Endothelial cell of umbilical vein (primary cell): Measurements from ENCODE around the gene FUT3. TPM values are rescaled to one million over a fixed set of nuclear protein-coding genes. Genes with fewer than 3 reads are reported as not detected.

Source experiments
- BruUV-seq: library from RNA; stranded (reverse); fragments of 400-500 nt; replicated peaks from 2 replicates; lab custom pipeline; 2021; lab: Mats Ljungman, UMichigan
- CTCF ChIA-PET: fragments of 300-600, 350-600 bp; sonication (Branson Sonifier 250); formaldehyde crosslinking; loops from one replicate; lab custom pipeline; 2021; ENCODE audit warnings: antibody characterized with exemption, inconsistent platforms; lab: Charles Lee
- POLR2A ChIA-PET: fragments of 300-600, 350-600 bp; sonication (Branson Sonifier 250); formaldehyde crosslinking; loops from one replicate; lab custom pipeline; 2021; ENCODE audit warnings: antibody characterized with exemption, inconsistent platforms; lab: Charles Lee
- DNase-seq: peaks from one replicate; pipeline ENCODE4 v3.0.0-alpha.2; 2011; ENCODE audit warnings: low read depth, low spot score
- FAIRE-seq: peaks from 2 replicates; lab custom pipeline; 2011; peaks lifted over from hg19 to GRCh38; lab: Jason Lieb, UNC
- H2AFZ ChIP-seq: 2 replicates; pipeline ENCODE4 v1.6.0; 2012; ENCODE audit warnings: low read depth, low read length, control low read depth, inconsistent platforms
- H3K27ac ChIP-seq: 2 replicates; pipeline ENCODE4 v1.5.1; 2011; ENCODE audit warnings: low read depth, mild to moderate bottlenecking, control low read depth, low read length, moderate library complexity; ENCODE audit not compliant: insufficient read depth
- H3K27me3 ChIP-seq, 2 experiments: 2 replicates each; pipeline versions ENCODE4 v1.6.0 to v1.6.1; 2011; ENCODE audit warnings: low read length in 2 of 2, mixed read lengths in 1 of 2; ENCODE audit not compliant: control insufficient read depth in 2 of 2, insufficient read depth in 2 of 2
- H3K36me3 ChIP-seq, 2 experiments: 2 replicates in 1 of 2; 3 replicates in 1 of 2; pipeline ENCODE4 v1.5.1; 2011; ENCODE audit warnings: low read length in 2 of 2, mild to moderate bottlenecking in 1 of 2, moderate library complexity in 1 of 2; ENCODE audit not compliant: control insufficient read depth in 2 of 2, insufficient read depth in 2 of 2; ENCODE audit errors: extremely low read depth in 1 of 2
- H3K4me1 ChIP-seq: 3 replicates; pipeline ENCODE4 v1.5.1; 2011; ENCODE audit warnings: mild to moderate bottlenecking, low read length; ENCODE audit not compliant: control insufficient read depth, insufficient read depth; ENCODE audit errors: extremely low read depth
- H3K4me2 ChIP-seq: 2 replicates; pipeline ENCODE4 v1.6.1; 2011; ENCODE audit warnings: low read length, control low read depth, mixed read lengths; ENCODE audit not compliant: insufficient read depth
- H3K4me3 ChIP-seq, 3 experiments: fragments of 200-600 bp in 1 of 3; sonication (generic), shearing (Covaris generic) in 1 of 3; replicated peaks in 1 of 3; 2 replicates each; pipeline ENCODE4 v1.5.1; 2011 to 2016; ENCODE audit warnings: control low read depth in 3 of 3, low read length in 3 of 3, mild to moderate bottlenecking in 2 of 3, inconsistent platforms in 1 of 3, low read depth in 1 of 3, moderate library complexity in 1 of 3; ENCODE audit not compliant: insufficient read depth in 1 of 3
- H3K79me2 ChIP-seq: 2 replicates; pipeline ENCODE4 v1.6.0; 2012; ENCODE audit warnings: low read length, inconsistent platforms; ENCODE audit not compliant: control insufficient read depth, insufficient read depth
- H3K9ac ChIP-seq: replicated peaks from 2 replicates; pipeline ENCODE3; 2011; ENCODE audit warnings: low read length, control low read depth; ENCODE audit not compliant: insufficient read depth; ENCODE audit errors: extremely low read depth
- H3K9me1 ChIP-seq: replicated peaks from 3 replicates; pipeline ENCODE4 v1.6.0; 2011; ENCODE audit warnings: mild to moderate bottlenecking, low read length; ENCODE audit not compliant: control insufficient read depth, insufficient read depth; ENCODE audit errors: extremely low read depth
- H3K9me3 ChIP-seq: replicated peaks from 2 replicates; pipeline ENCODE4 v1.5.1; 2012; ENCODE audit warnings: low read length, inconsistent platforms; ENCODE audit not compliant: control insufficient read depth, insufficient read depth
- H4K20me1 ChIP-seq: replicated peaks from 2 replicates; pipeline ENCODE3; 2011; ENCODE audit warnings: mild to moderate bottlenecking, low read length; ENCODE audit not compliant: control insufficient read depth, insufficient read depth; ENCODE audit errors: extremely low read depth
- EZH2 ChIP-seq: IDR thresholded peaks from 2 replicates; pipeline ENCODE4 v1.6.1; 2012; ENCODE audit warnings: borderline replicate concordance, low read depth, mild to moderate bottlenecking, moderate library complexity, low read length, inconsistent platforms; ENCODE audit not compliant: severe bottlenecking
- GATA2 ChIP-seq: IDR thresholded peaks from 2 replicates; pipeline ENCODE4 v1.7.0; 2011; ENCODE audit warnings: low read depth, mild to moderate bottlenecking, moderate library complexity, mixed read lengths, low read length; ENCODE audit not compliant: insufficient read length, insufficient read depth
- MYC ChIP-seq: IDR thresholded peaks from one replicate; pipeline ENCODE4 v1.6.1; 2011; ENCODE audit warnings: mild to moderate bottlenecking, low read depth, low read length
- POLR2AphosphoS5 ChIP-seq: IDR thresholded peaks from 2 replicates; pipeline ENCODE4 v1.6.1; 2012; ENCODE audit warnings: low read depth, mild to moderate bottlenecking, control low read depth, low read length, moderate library complexity; ENCODE audit not compliant: insufficient read depth
- dilution Hi-C: fragments of 300-500 bp; cut with MboI; formaldehyde crosslinking; loops from one replicate; pipeline ENCODE4 v1.15.0; 2019; ENCODE audit warnings: low sequenced_read_pairs; ENCODE audit not compliant: extremely low pct_ligation_motif_present
- intact Hi-C: fragments of 100-400 bp; cut with micrococcal nuclease; formaldehyde crosslinking; loops from one replicate; pipeline ENCODE4 v1.10.0; 2022
- polyA plus RNA-seq, 4 experiments: library from polyadenylated mRNA; depleted of rRNA in 3 of 4; stranded (reverse) in 3 of 4; unstranded in 1 of 4; fragments of >200 nt; gene quantifications; 2 replicates each; pipeline versions ENCODE4 v1.2.1 to v1.2.3, GENCODE V29; 2011 to 2012; ENCODE audit warnings: missing spikeins in 1 of 4
- total RNA-seq: library from RNA; stranded (reverse); gene quantifications from 2 replicates; pipeline ENCODE4 v1.2.3, GENCODE V29; 2021
- TF ChIP-seq, protein P1 (sequence below), 2 donors: IDR thresholded peaks; 1 replicate in 1 of 2; 2 replicates in 1 of 2; pipeline ENCODE4 v1.5.1; 2011; ENCODE audit warnings: low read length in 2 of 2, mild to moderate bottlenecking in 2 of 2, moderate library complexity in 2 of 2, control low read depth in 1 of 2, inconsistent platforms in 1 of 2, low read depth in 1 of 2; ENCODE audit not compliant: insufficient read depth in 1 of 2; ENCODE audit errors: extremely low read depth in 1 of 2

The FUT3 gene
- total and polyA plus RNA-seq, 2 donors (not counting 3 experiments of a cell fraction or from before 2014, with no cell fraction given), result not detected

DNA sequence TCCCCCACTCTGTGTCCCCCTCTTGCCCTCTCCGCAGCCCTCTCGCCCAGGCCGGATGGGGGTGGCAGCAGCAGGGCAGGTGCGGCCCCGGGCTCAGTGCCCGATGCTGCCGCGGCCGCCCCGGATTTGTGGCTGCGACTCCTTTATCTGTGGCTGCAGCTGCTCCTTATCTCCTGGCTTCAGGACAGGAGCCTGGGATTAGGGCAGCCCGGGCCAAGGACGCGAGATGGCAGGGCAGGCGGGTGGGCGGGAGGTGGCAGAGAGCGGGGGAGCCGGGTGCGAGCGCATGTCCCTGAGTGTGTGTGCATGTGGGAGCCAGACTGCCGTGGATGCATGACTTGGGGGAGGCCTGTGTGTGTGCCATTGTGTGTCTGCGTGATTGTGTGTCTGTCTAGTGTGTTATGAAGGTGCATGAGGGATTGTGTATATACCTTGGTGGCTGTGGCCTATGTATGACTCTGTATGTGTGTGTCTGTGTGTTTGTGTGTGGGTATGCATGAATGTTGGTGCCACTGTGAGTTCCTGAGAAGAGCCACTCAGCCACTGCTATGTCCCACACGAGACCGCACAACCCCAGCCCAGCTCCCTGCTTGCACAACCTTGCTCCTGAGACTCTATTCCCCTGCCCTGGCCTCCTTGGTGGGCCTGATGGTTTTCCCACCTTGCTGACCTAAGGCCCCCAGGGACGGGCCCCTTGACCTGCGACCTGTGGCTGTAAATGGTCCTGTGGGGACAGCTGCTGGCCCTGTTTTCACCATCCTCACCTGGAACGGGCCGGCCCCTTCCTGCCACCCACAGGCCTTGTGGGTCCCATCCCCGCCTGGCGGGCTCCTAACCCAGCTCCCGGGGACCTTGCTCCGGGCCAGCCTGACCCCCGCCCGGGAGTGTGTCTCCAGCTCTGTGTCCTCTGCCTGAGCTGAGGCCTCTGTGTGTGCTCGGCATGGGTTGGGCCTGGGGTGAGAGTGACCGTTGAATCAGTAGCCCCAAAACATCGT, 51.7 kb downstream of the FUT3 start:
- CTCF ChIA-PET, result interaction anchor here (0.6 kb wide), 1 partner anchor 8 kb away, joined by 3 read pairs; the partner anchor contains the start of gene DUS3L
- H3K9me3 ChIP-seq, result no peaks in the 10 kb centered on the region
- H3K4me2 ChIP-seq, result no peak overlapping the region
- BruUV-seq, result no TSS peak
- dilution Hi-C loops (no loop called here), intact Hi-C loops (loop anchor here (10.0 kb wide), 1 partner anchor 185 kb away; no protein-coding TSS in a partner anchor)
- peaks cover 5% of the 10 kb centered on the region for H3K4me1 ChIP-seq
- TF ChIP-seq GATA2, result peak; percentile 24
- TF ChIP-seq EZH2, result peak; percentile 45
- TF ChIP-seq POLR2AphosphoS5, result no peak
- no peak for TF ChIP-seq MYC
- TF ChIP-seq, protein P1, sequence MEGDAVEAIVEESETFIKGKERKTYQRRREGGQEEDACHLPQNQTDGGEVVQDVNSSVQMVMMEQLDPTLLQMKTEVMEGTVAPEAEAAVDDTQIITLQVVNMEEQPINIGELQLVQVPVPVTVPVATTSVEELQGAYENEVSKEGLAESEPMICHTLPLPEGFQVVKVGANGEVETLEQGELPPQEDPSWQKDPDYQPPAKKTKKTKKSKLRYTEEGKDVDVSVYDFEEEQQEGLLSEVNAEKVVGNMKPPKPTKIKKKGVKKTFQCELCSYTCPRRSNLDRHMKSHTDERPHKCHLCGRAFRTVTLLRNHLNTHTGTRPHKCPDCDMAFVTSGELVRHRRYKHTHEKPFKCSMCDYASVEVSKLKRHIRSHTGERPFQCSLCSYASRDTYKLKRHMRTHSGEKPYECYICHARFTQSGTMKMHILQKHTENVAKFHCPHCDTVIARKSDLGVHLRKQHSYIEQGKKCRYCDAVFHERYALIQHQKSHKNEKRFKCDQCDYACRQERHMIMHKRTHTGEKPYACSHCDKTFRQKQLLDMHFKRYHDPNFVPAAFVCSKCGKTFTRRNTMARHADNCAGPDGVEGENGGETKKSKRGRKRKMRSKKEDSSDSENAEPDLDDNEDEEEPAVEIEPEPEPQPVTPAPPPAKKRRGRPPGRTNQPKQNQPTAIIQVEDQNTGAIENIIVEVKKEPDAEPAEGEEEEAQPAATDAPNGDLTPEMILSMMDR (IDR thresholded peaks at IDR 0.05; ENCODE audit: extremely low read depth in 1 of 2, insufficient read depth in 1 of 2, low read depth in 1 of 2, low read length in 2 of 2), result no peak
- DNase-seq (peak; percentile 46), FAIRE-seq (no peak)
- no peak overlapping the region for H2AFZ ChIP-seq
- POLR2A ChIA-PET, result no interaction called here
- no peak overlapping the region for H3K9ac ChIP-seq
- H3K27ac ChIP-seq, result no peak overlapping the region
- H3K79me2 ChIP-seq, result no peaks in the 10 kb centered on the region
- H3K36me3 ChIP-seq, result no peaks in the 10 kb centered on the region
- no peaks in the 10 kb centered on the region for H3K27me3 ChIP-seq
- H3K9me1 ChIP-seq, result peaks cover 2% of the 10 kb centered on the region
- H4K20me1 ChIP-seq, result no peaks in the 10 kb centered on the region
- H3K4me3 ChIP-seq, result no peak overlapping the region
